ENCODE results near the gene WDR17. TPM values are rescaled to one million over a fixed set of nuclear protein-coding genes. Genes with fewer than 3 reads are reported as not detected.

WDR17 gene
- total RNA-seq, 4 donors from 2014 or later = 4.0 to 14.6 (median 4.7) TPM

DNA sequence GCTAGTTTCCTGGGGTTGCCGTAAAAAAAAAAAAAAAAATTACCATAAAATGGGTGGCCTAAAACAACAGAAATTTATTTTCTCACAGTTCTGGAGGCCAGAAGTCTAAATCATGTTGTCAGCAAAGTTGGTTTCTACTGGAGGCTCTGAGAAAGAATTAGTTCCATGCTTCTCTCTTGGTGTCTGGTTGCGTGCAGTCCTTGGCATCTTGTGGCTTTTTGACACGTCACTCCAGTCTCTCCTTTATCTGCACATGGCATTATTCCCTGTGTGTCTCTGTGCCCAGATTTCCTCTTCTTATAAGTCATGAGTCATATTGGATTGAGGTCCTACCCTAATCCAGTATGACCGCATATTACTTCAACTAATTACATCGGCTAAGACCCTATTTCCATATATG is 91.0 kb downstream of the WDR17 start:
- peaks cover 0 to 16% of the 10 kb centered on the region in 2 donors for H3K36me3 ChIP-seq
- 90 to 94% methylated on average over 5 of the region's 5 CpGs for WGBS, 2 donors (ENCODE audit: low coverage in 1 of 2)
- no peaks in the 10 kb centered on the region for H3K4me1 ChIP-seq
- no peaks in the 10 kb centered on the region for H3K27me3 ChIP-seq
- no peak overlapping the region for H3K4me3 ChIP-seq
- ATAC-seq = no peak
- no peaks in the 10 kb centered on the region for H3K9me3 ChIP-seq
- no peak for TF ChIP-seq POLR2AphosphoS5 (IDR thresholded peaks at IDR 0.05)
- H3K27ac ChIP-seq = no peak overlapping the region

DNA sequence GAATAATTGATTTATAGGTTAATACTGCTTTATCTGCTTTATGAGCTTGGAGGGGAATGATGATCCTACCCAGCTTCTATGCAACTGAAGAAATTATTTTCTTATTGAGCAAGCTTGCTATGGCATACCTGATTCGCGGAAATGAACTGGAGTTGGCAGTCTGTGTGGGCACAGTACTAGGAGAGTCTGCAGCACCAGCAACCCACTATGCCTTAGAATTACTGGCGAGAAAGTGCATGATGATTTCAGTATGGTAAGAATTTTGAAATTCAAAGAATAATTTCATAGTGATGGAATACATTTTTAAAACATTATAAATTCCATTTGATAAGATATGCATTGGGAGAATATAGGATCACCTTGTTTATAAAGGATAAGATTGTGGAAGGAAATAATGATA is 97.4 kb downstream of the WDR17 start:
- H3K9me3 ChIP-seq = no peaks in the 10 kb centered on the region
- H3K27me3 ChIP-seq = no peaks in the 10 kb centered on the region
- no peak for TF ChIP-seq POLR2AphosphoS5 (IDR thresholded peaks at IDR 0.05)
- WGBS, 2 donors (ENCODE audit: low coverage in 1 of 2) = 92 to 95% methylated on average over 3 of the region's 3 CpGs
- peaks cover 0 to 26% of the 10 kb centered on the region in 2 donors for H3K36me3 ChIP-seq
- no peak overlapping the region for H3K27ac ChIP-seq
- H3K4me3 ChIP-seq = no peak overlapping the region
- ATAC-seq = no peak
- H3K4me1 ChIP-seq = no peaks in the 10 kb centered on the region

DNA sequence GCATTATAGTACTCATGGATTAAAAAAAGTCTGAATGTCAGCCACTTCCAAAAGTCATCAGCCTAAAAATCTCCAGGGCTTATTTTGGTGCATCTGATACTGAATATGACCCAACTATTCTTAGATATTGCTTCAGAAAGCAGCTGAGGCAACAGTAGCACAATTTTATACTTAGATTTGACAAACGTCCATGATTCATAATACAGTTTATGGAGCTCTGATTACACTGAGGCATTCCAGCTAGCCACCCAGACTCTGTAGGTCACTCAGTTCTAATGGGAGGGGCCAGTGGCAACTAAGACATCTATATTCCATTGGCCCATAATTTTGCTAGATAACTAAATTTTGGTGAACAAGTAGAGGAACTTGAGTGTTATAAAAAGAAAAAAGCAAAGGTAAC is 119.4 kb downstream of the WDR17 start:
- Histone ChIP-seq H3K4me3 (no peak overlapping the region), H3K27me3 (no peaks in the 10 kb centered on the region), H3K27ac (no peak overlapping the region), H3K9me3 (no peaks in the 10 kb centered on the region), H3K36me3 (no peaks in the 10 kb centered on the region), H3K4me1 (peaks cover 0 to 18% (median 0%) of the 10 kb centered on the region in 3 donors)
- TF ChIP-seq POLR2AphosphoS5 (IDR thresholded peaks at IDR 0.05) (peak; percentile 79), EP300 (IDR thresholded peaks at IDR 0.05) (no peak)
- ATAC-seq = peak; percentile 53
- WGBS, 2 donors (ENCODE audit: low coverage in 1 of 2) = 0% methylated on average over 1 of the region's 1 CpG

- peaks cover 0 to 26% (median 0%) of the 10 kb centered on the region in 3 donors for H3K4me1 ChIP-seq
- no peak for TF ChIP-seq POLR2A (IDR thresholded peaks at IDR 0.05)
- no peak for TF ChIP-seq POLR2AphosphoS5 (IDR thresholded peaks at IDR 0.05)
- no peak for TF ChIP-seq EP300 (IDR thresholded peaks at IDR 0.05)
- no peaks in the 10 kb centered on the region for H3K36me3 ChIP-seq
- no peak overlapping the region for H3K4me3 ChIP-seq
- no peaks in the 10 kb centered on the region for H3K9me3 ChIP-seq
- no peaks in the 10 kb centered on the region for H3K27me3 ChIP-seq
- peak overlapping the region in 1 of 4 donors; percentile 20 for H3K27ac ChIP-seq
- WGBS, 2 donors (ENCODE audit: low coverage in 1 of 2) = 85 to 86% methylated on average over 2 of the region's 2 CpGs
- ATAC-seq = no peak
These were observed 120.4 kb downstream of the WDR17 start for GRCh38 chr4:176186067-176186466.

DNA sequence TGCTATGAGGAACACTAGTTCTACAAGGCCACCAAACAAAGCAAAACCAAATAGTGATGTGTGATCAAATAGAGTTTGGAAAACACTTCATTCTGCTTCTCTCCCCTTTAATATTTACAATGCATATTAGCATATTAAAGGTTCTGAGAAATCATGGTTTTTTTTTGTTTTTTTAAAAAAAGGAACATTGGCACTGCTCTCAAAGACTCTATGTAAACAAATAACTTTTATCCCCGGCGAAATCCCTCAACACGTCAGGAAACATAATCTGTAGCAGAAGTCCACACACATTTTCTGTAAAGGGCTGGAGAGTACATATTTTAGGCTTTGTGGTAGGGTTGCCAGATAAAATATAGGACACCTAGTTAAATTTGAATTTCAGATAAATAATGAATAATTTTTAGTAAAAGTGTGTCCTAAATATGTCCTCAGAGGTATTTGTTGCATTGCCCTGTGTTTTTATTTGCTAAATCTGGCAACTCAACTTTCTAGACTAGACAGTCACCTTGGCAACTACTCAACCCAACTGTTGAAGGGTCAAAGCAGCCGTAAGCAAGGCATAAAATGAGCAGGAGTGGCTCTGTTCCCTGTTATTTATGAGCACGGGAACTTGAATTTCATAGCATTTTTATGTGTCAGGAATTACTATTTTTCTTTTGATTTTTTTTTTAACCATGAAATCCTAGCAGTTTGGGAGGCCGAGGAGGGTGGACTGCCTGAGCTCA is 121.2 kb downstream of the WDR17 start:
- Histone ChIP-seq H3K36me3 (no peaks in the 10 kb centered on the region), H3K27me3 (no peaks in the 10 kb centered on the region), H3K9me3 (no peaks in the 10 kb centered on the region), H3K4me3 (no peak overlapping the region), H3K4me1 (peaks cover 0 to 26% (median 0%) of the 10 kb centered on the region in 3 donors), H3K27ac (peak overlapping the region in 1 of 4 donors; percentile 25)
- 9 to 31% methylated on average over 5 of the region's 6 CpGs for whole genome bisulfite sequencing, 2 donors (ENCODE audit: low coverage in 1 of 2)
- TF ChIP-seq EP300 (IDR thresholded peaks at IDR 0.05) (no peak), CTCF (IDR thresholded peaks at IDR 0.05) (no peak), POLR2A (IDR thresholded peaks at IDR 0.05) (no peak), POLR2AphosphoS5 (IDR thresholded peaks at IDR 0.05) (no peak)
- no peak for ATAC-seq

DNA sequence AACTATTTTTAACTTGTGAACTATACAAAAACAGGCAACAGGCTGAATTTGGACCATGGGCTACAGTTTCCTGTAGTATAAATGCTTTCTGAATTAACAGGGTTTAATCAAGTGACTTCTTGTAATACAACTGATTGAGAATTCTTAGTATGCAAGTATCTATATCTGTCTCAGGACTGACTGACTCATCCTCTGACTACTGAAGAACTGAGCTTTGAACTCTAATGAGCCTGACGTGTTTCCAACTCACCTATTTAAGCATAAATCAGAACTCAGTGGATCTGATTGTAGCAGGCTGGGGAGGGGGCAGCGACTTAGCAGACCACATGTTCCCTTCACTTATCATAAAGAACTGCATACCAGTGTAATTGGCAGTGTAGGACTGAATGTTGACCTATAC is 122.0 kb downstream of the WDR17 start:
- no peak overlapping the region for H3K4me3 ChIP-seq
- no peak for ATAC-seq

More for the DNA sequence above, 122.0 kb downstream of the WDR17 start:
- WGBS, 2 donors (ENCODE audit: low coverage in 1 of 2) = 63 to 64% methylated on average over 2 of the region's 2 CpGs
- H3K9me3 ChIP-seq = no peaks in the 10 kb centered on the region
- H3K27me3 ChIP-seq = no peaks in the 10 kb centered on the region
- H3K27ac ChIP-seq = no peak overlapping the region
- no peak for TF ChIP-seq CTCF (IDR thresholded peaks at IDR 0.05)
- no peak for TF ChIP-seq POLR2A (IDR thresholded peaks at IDR 0.05)
- TF ChIP-seq POLR2AphosphoS5 (IDR thresholded peaks at IDR 0.05) = no peak
- TF ChIP-seq EP300 (IDR thresholded peaks at IDR 0.05) = no peak
- no peaks in the 10 kb centered on the region for H3K36me3 ChIP-seq
- peaks cover 0 to 26% (median 0%) of the 10 kb centered on the region in 3 donors for H3K4me1 ChIP-seq

Data from gastroesophageal sphincter (tissue), 4 donors.